ENCODE results near the gene PDGFRB.

Gene PDGFRB

GRCh38 chr5:150103678-150104549, 51.7 kb downstream of the PDGFRB start:
- TF ChIP-seq RAD21 (IDR thresholded peaks at IDR 0.05; ENCODE audit: low read depth) (no peak), NFIC (IDR thresholded peaks at IDR 0.05) (peak; percentile 65)

- TF ChIP-seq EP300 (IDR thresholded peaks at IDR 0.05; ENCODE audit: borderline replicate concordance), result no peak
- TF ChIP-seq FOXM1 (IDR thresholded peaks at IDR 0.05; ENCODE audit: borderline replicate concordance, low read depth), result no peak
- TF ChIP-seq TAF1 (IDR thresholded peaks at IDR 0.05; ENCODE audit: low read depth), result no peak
- TF ChIP-seq NFIC (IDR thresholded peaks at IDR 0.05), result no peak
- no peak for TF ChIP-seq CEBPB (IDR thresholded peaks at IDR 0.05)
- no peak for TF ChIP-seq CREB1 (IDR thresholded peaks at IDR 0.05; ENCODE audit: low read depth)
- TF ChIP-seq USF1 (IDR thresholded peaks at IDR 0.05), result no peak
- TF ChIP-seq RAD21 (IDR thresholded peaks at IDR 0.05; ENCODE audit: low read depth), result no peak
- no peak for TF ChIP-seq MAX (IDR thresholded peaks at IDR 0.05)
- TF ChIP-seq TEAD4 (IDR thresholded peaks at IDR 0.05), result no peak
- TF ChIP-seq YY1 (IDR thresholded peaks at IDR 0.05; ENCODE audit: low read depth), result no peak
- no peak for TF ChIP-seq TCF12 (IDR thresholded peaks at IDR 0.05; ENCODE audit: low read depth)
- TF ChIP-seq ZBTB7A (IDR thresholded peaks at IDR 0.05; ENCODE audit: low read depth), result no peak
- TF ChIP-seq REST (IDR thresholded peaks at IDR 0.05; ENCODE audit: low read depth), result no peak
- TF ChIP-seq EGR1 (IDR thresholded peaks at IDR 0.05), result no peak
Measured at GRCh38 chr5:150101023-150101422, 54.6 kb downstream of the PDGFRB start.

GRCh38 chr5:150097152-150097551, 58.5 kb downstream of the PDGFRB start:
- TF ChIP-seq RAD21 (IDR thresholded peaks at IDR 0.05; ENCODE audit: low read depth), result no peak
- TF ChIP-seq MAX (IDR thresholded peaks at IDR 0.05), result no peak
- no peak for TF ChIP-seq TCF12 (IDR thresholded peaks at IDR 0.05; ENCODE audit: low read depth)
- no peak for TF ChIP-seq CREB1 (IDR thresholded peaks at IDR 0.05; ENCODE audit: low read depth)
- no peak for TF ChIP-seq ZBTB7A (IDR thresholded peaks at IDR 0.05; ENCODE audit: low read depth)
- no peak for TF ChIP-seq YY1 (IDR thresholded peaks at IDR 0.05; ENCODE audit: low read depth)
- TF ChIP-seq REST (IDR thresholded peaks at IDR 0.05; ENCODE audit: low read depth), result no peak
- no peak for TF ChIP-seq FOXM1 (IDR thresholded peaks at IDR 0.05; ENCODE audit: borderline replicate concordance, low read depth)
- TF ChIP-seq TEAD4 (IDR thresholded peaks at IDR 0.05), result no peak

GRCh38 chr5:150092159-150092787, 63.4 kb downstream of the PDGFRB start:
- no peak for TF ChIP-seq YY1 (IDR thresholded peaks at IDR 0.05; ENCODE audit: low read depth)
- TF ChIP-seq NFIC (IDR thresholded peaks at IDR 0.05), result no peak
- no peak for TF ChIP-seq TCF12 (IDR thresholded peaks at IDR 0.05; ENCODE audit: low read depth)
- no peak for TF ChIP-seq USF1 (IDR thresholded peaks at IDR 0.05)
- no peak for TF ChIP-seq TEAD4 (IDR thresholded peaks at IDR 0.05)

- TF ChIP-seq USF1 (IDR thresholded peaks at IDR 0.05), result no peak
- no peak for TF ChIP-seq REST (IDR thresholded peaks at IDR 0.05; ENCODE audit: low read depth)
- no peak for TF ChIP-seq TCF12 (IDR thresholded peaks at IDR 0.05; ENCODE audit: low read depth)
- TF ChIP-seq ZBTB7A (IDR thresholded peaks at IDR 0.05; ENCODE audit: low read depth), result no peak
- TF ChIP-seq FOXM1 (IDR thresholded peaks at IDR 0.05; ENCODE audit: borderline replicate concordance, low read depth), result no peak
- no peak for TF ChIP-seq NFIC (IDR thresholded peaks at IDR 0.05)
- TF ChIP-seq CREB1 (IDR thresholded peaks at IDR 0.05; ENCODE audit: low read depth), result no peak
- no peak for TF ChIP-seq EGR1 (IDR thresholded peaks at IDR 0.05)
- TF ChIP-seq YY1 (IDR thresholded peaks at IDR 0.05; ENCODE audit: low read depth), result no peak
- no peak for TF ChIP-seq TAF1 (IDR thresholded peaks at IDR 0.05; ENCODE audit: low read depth)
- TF ChIP-seq MAX (IDR thresholded peaks at IDR 0.05), result no peak
Measured at GRCh38 chr5:150085950-150086715, 69.5 kb downstream of the PDGFRB start, which contains the start of gene CSF1R. CSF1R (minus strand) TSS chr5:150086554; CDS start chr5:150086427, 127 bp downstream.
